ENCODE results near the gene MFAP3L.
"Not testable (repeated sequence)": the region's sequence is repeated elsewhere in the genome, so short reads cannot be mapped to it uniquely, and the experiment has no call there.

The MFAP3L gene

GRCh38 chr4:169987327-169988228, 38.6 kb downstream of the MFAP3L start:
- no peak for DNase-seq (ENCODE audit: low read depth)

- DNase-seq (ENCODE audit: low read depth), result no peak
Measured at GRCh38 chr4:169986369-169986768, 39.8 kb downstream of the MFAP3L start.

GRCh38 chr4:169985881-169986280, 40.3 kb downstream of the MFAP3L start:
- no peak for DNase-seq (ENCODE audit: low read depth)

GRCh38 chr4:169984745-169985144, 41.5 kb downstream of the MFAP3L start:
- no peak for DNase-seq (ENCODE audit: low read depth)

GRCh38 chr4:169984173-169984572, 42.0 kb downstream of the MFAP3L start:
- DNase-seq (ENCODE audit: low read depth), result no peak

GRCh38 chr4:169976951-169977350, 49.2 kb downstream of the MFAP3L start:
- no peak for DNase-seq (ENCODE audit: low read depth)

GRCh38 chr4:169975838-169976796, 50.1 kb downstream of the MFAP3L start:
- no peak for DNase-seq (ENCODE audit: low read depth)

- no peak for DNase-seq (ENCODE audit: low read depth)
Measured at GRCh38 chr4:169975131-169975837, 50.9 kb downstream of the MFAP3L start.

GRCh38 chr4:169971456-169972015, 54.7 kb downstream of the MFAP3L start:
- DNase-seq (ENCODE audit: low read depth), result no peak

GRCh38 chr4:169968999-169969398, 57.2 kb downstream of the MFAP3L start:
- DNase-seq (ENCODE audit: low read depth), result no peak

GRCh38 chr4:169963998-169964397, 62.2 kb downstream of the MFAP3L start:
- no peak for DNase-seq (ENCODE audit: low read depth)

- DNase-seq (ENCODE audit: low read depth), result no peak
Measured at GRCh38 chr4:169959254-169959653, 66.9 kb downstream of the MFAP3L start.

- no peak for DNase-seq (ENCODE audit: low read depth)
Measured at GRCh38 chr4:169958629-169959028, 67.6 kb downstream of the MFAP3L start.

- DNase-seq (ENCODE audit: low read depth), result no peak
Measured at GRCh38 chr4:169957785-169958184, 68.4 kb downstream of the MFAP3L start.

- no peak for DNase-seq (ENCODE audit: low read depth)
Measured at GRCh38 chr4:169956091-169956843, 69.9 kb downstream of the MFAP3L start.

GRCh38 chr4:169955521-169955920, 70.7 kb downstream of the MFAP3L start:
- no peak for DNase-seq (ENCODE audit: low read depth)

- no peak for DNase-seq (ENCODE audit: low read depth)
Measured at GRCh38 chr4:169952236-169953002, 73.8 kb downstream of the MFAP3L start.

GRCh38 chr4:169948271-169948670, 77.9 kb downstream of the MFAP3L start:
- DNase-seq (ENCODE audit: low read depth), result no peak

- DNase-seq (ENCODE audit: low read depth), result no peak
Measured at GRCh38 chr4:169945636-169946035, 80.6 kb downstream of the MFAP3L start.

- DNase-seq (ENCODE audit: low read depth), result not testable (repeated sequence)
Measured at GRCh38 chr4:169943601-169944000, 82.6 kb downstream of the MFAP3L start.

Data from activated gamma-delta T cell treated with anti-CD3 and anti-CD28 coated beads, Interleukin-2, amount 50 U/mL, for 16 hours (primary cell).